ENCODE data around the gene SORL1-AS1.

The SORL1-AS1 gene

GRCh38 chr11:121451178-121451985, 1.4 kb downstream of the SORL1-AS1 start:
- DNase-seq = no peak

- DNase-seq = no peak
These were observed 2.4 kb downstream of the SORL1-AS1 start for GRCh38 chr11:121450401-121450800.

DNA sequence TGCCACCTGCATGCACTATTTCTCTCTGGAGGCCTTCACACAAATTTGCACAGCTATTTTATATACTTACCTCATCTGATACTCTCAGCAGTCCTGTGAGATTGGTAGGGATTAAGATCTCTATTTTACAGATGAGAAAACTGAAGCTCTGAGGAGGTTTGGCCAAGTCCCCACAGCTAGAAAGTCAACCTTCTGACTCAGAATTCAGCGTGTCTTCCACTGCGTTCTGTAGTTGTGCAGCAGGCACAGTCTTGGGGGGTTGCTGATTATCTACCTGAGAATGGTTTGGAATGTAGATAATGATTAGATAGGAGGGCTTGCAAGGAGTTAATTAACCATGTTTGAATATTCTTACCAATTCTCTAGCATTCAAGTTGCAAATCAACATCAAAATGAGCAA, 3.1 kb downstream of the SORL1-AS1 start:
- no peak for DNase-seq

GRCh38 chr11:121449123-121449522, 3.6 kb downstream of the SORL1-AS1 start:
- DNase-seq = no peak

DNA sequence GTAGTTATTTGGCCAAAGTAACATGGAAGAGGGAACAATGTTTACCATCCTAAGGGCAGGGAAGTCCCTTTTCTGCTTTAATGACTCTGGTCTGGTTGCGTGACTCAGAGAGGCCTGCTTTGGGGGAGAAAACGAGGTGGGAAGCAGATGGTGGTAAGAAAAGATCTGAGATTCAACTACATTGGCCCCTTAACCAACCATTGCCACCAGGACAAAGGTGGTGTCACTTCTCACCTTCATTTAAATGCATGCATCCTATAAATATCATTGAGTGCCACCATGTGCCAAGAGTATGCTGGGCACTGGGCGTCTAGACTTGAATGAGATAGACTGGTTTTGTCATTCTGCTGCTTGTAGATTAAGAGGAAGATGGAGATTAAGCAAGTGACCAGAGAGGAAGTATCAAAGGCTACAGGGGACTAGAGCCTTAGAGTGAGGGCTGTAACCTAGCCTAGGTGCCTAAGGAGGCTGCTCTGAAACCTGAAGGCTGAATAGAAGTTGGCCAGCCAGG, 4.3 kb downstream of the SORL1-AS1 start:
- no peak for DNase-seq

- DNase-seq = no peak
These were observed 4.8 kb downstream of the SORL1-AS1 start for GRCh38 chr11:121448011-121448410.

- no peak for DNase-seq
These were observed 6.0 kb downstream of the SORL1-AS1 start for GRCh38 chr11:121446752-121447156.

DNA sequence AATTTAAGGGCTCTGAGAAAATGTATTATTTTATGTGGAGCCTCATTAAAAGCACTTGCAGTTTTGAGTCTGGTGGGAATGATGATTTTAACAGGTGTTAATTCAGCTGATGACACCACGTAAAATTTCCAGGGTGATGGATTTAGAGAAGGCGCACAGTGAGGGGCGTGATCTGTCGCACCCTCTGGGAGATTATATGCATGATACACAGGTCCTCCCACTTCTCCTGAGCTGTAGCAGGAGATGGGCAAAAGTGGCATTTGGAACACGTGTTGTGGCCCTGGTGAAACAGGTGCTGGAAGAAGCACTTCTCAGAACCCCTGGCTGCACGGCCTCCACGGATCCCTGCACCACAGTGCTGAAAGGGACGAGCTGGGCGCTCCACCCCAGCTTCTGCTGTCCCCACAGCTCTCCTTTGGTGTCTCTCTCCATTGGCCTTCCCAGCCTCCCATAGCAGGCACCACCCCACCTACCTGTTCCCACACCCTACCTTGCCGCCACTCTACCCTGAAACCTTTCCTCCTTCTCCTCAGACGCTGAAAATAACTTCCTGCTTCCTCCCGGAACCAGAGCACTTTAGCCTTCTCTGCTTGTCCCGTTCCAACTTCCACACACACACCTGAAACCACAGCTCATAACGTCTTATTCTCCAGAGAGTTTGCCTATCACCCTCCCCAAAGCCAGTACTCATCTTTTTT, 7.5 kb downstream of the SORL1-AS1 start:
- no peak for DNase-seq

GRCh38 chr11:121444526-121444925, 8.2 kb downstream of the SORL1-AS1 start:
- no peak for DNase-seq

DNA sequence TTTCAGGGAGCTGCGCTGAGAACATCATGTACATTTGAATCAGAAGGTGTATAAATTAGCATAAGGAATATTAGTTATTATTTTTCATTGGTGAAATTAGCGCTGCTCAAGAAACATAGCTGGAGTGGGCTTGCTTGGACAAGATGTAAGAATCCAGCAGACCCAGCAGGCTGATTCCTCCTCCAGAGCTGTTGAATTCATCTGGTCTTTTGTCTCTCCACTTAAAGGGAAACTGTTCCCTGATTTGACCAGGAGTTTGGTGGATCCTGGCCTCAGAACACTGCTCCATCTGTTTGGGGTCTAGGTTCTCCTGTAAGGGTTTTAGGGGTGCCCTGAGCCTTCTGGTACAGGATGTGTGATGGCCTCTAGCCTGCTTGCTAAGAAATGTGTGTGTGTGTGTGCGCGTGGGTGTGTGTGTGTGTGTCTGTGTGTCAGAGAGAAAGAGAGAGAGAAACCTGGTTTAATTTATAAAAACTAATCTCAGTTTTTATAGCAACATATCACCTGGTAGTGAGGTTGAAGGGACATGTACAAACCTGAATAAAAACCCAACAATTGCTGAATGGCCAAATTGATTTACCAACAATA, 9.0 kb downstream of the SORL1-AS1 start:
- DNase-seq = no peak

GRCh38 chr11:121441521-121441920, 11.2 kb downstream of the SORL1-AS1 start:
- no peak for DNase-seq

GRCh38 chr11:121439759-121440158, 13.0 kb downstream of the SORL1-AS1 start:
- no peak for DNase-seq

GRCh38 chr11:121439337-121439736, 13.4 kb downstream of the SORL1-AS1 start:
- no peak for DNase-seq

DNA sequence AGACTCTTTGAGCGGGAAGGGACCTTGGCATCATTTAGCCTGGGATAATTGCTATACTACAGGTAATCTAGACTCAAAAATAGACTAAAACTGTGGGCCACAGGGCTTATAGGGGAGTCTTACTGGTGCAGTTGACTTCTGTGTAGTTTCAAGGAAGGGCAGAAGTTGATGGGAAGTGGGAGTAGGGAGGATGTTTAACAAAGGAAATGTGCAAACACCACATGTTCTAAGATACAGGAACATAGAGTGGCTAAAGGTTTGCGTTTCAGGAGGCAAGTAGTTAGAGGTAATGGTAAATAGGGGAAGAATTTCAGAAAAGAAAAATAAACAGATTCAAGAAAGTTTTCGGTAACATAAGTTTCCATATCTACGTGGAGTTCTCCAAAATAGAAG, 15.1 kb downstream of the SORL1-AS1 start:
- DNase-seq = no peak

DNA sequence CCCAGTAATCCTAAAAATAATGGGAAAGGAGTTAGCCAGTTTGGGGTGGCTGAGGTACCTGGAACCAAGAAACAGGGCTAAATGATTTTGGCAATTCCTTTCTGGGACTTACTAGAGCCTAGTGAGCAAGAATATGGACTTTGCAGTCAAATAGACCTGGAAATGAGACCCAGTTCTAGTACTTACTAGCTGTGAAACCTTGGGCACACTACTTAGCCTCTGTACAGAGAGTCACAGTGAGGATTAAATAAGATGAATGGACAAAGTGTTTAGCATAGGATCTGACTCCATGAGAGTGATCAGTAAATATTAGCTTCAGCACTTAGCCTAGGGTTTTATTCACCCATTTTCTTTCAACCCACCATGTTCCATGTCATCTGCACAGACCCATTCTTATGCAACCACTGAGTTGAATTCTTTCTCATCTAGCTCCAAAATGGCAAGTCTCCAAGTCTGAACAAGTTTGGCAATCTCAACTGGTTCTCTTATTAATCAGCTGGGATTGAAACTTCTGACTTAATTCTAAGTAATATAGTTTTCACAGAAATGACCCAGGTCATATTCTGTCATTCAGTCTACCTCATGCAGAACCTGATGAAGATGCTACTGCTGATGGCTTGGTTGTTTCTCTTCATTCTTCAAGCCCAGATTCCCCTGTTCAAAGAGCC, 15.6 kb downstream of the SORL1-AS1 start:
- no peak for DNase-seq

DNA sequence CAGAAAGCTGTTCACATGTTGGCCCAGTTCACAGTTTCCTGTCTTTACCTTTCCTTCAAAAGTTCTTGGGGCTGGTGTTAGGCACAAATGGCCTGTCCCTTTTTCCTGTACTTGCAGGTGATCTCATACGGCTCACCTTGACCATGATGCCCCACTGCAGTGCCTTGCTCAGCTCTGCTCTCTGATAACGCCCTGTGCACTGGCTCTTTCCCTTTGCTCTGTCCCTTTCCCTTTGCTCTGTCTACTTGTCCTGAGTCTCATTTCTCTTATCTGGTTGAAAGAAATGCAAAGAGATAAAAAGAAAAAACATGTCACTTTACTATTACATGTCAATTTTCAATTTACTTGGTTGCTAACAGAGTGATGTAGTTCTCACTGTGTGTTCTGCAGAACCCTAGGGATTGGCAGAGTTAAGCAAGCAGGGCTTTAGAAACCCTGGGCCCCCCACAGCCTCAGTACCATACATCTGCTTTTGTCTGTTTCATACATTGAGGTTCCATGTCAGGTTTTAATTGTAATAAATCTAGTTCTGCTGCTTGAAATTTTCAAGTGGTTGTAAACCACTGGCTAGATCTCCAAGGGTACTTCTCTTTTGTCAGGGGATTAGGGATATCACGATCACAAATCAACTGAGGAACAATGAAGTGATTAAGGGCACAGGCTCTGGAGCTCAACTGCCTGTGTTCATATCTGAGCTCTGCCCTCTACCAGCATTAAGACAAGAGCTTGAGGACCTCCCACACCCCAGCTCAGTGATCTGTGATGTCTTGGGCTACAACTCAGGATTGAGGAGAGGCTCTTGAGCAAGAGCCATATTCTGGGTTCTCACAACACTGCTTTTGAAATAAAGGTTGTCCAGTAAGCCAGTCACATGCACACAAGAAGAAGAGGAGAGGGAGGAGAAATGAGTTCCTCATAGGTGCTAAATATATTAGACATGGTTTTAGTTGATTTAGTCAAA, 16.9 kb downstream of the SORL1-AS1 start:
- DNase-seq = no peak

DNA sequence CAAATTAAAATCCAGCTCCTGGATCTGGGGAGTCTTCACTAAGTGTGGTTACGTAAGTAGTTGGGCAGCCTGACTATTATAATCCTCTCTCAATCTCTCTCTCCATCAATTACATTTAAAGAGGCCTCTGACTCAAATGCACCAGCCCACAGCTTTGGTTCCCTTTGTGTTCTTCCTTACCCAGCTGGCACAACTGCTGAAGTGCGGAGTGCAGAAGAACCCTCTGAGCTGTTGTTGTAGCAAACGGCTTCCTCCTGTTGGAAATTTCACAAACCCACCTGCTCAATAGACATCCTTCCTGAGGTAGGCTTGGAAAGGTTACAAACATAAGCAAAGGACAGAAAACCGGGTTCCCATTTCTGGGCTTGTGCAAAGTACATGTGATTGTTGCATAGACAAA, 17.6 kb downstream of the SORL1-AS1 start:
- no peak for DNase-seq

DNA sequence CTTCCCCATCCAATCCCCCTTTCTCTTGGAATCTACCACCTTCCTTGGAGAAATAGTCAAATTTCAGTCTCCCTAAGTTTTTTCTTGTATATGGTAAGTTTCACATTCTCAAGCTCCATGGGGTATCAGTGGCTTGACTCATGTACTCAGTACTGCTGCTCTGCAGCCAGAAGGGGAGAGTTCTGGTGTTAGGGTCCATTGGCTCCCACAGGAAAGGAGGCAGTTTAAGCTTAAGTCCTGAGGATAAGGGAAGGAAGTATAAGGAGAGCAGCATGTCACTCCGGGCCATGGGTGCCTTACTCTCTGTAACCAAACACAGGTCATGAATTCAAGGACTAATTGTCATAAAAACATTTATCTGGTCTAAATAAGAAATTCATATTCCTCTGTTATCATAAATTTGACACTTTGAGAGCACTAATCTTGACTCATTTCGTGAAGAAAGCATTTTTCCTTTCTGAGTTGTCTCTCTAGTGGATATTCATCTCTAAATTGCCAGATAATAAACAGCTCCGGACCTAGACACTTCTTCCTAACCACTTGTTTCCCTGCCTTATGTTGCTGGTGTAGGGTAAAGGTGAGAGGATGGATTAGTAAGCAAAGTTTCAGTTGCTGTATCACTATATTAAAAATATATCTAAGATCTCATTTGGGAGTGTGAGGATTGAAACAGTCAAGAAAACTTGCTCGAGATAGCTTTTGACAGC, 20.8 kb downstream of the SORL1-AS1 start:
- no peak for DNase-seq

DNA sequence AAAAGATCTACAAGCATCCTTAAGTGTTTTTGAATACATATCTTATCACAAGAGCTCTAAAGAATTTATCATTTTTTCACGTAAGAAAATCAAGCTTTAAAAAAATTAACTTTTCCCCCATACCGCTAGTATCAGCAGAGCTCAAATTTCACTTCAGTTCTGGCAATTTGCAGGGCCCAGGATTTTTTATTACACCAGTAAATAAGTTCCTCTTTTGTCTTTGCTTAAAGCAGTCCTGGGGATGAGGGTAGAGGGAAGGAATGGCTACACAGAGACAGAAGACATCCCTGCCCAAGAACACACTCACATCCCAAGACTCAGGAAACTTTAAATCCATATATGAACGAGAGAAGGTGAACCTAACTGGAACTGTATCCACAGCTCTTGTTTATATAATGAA, 23.2 kb downstream of the SORL1-AS1 start:
- DNase-seq = no peak

DNA sequence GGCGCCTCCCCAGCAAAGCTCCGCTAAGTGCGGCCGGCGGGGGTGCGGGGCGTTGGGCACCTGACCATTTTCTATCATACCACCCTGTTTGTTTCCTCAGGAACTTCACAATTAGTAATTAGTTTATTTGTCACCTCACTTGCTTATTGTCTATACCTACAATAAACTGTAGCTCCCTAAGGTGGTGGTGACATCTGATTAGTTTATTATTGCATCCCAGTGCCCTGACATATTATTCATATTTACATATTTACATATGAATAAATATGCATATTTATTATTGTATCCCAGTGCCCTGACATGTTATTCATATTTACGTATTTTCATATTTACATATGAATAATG, 25.4 kb downstream of the SORL1-AS1 start:
- DNase-seq = no peak
